HEK293 (cell line): ENCODE results near the gene ZNF286A.

ENCODE experiments used
- ATF2 ChIP-seq: fragments of 450-650 bp; formaldehyde crosslinking; IDR thresholded peaks from 2 replicates; pipeline ENCODE4 v1.5.1; 2016; ENCODE audit warnings: missing biosample characterization, missing genetic modification characterization, low read depth
- GFI1B ChIP-seq: fragments of 450-650 bp; formaldehyde crosslinking; IDR thresholded peaks from 2 replicates; pipeline ENCODE4 v1.5.1; 2016; ENCODE audit warnings: missing biosample characterization, missing genetic modification characterization
- GLI2 ChIP-seq: fragments of 450-650 bp; formaldehyde crosslinking; IDR thresholded peaks from 2 replicates; pipeline ENCODE4; 2017; ENCODE audit warnings: missing biosample characterization, missing genetic modification characterization, low read depth, borderline replicate concordance
- INSM2 ChIP-seq: fragments of 450-650 bp; formaldehyde crosslinking; IDR thresholded peaks from 2 replicates; pipeline ENCODE4 v1.5.1; 2016; ENCODE audit warnings: missing biosample characterization, missing genetic modification characterization
- OVOL3 ChIP-seq: fragments of 450-650 bp; formaldehyde crosslinking; IDR thresholded peaks from 2 replicates; pipeline ENCODE4 v1.5.1; 2016; ENCODE audit warnings: missing biosample characterization, missing genetic modification characterization
- PRDM1 ChIP-seq: fragments of 450-650 bp; formaldehyde crosslinking; IDR thresholded peaks from 2 replicates; pipeline ENCODE4; 2016; ENCODE audit warnings: missing biosample characterization, missing genetic modification characterization
- SP2 ChIP-seq: fragments of 450-650 bp; formaldehyde crosslinking; IDR thresholded peaks from 2 replicates; pipeline ENCODE4 v1.5.1; 2016; ENCODE audit warnings: missing biosample characterization, missing genetic modification characterization
- SP3 ChIP-seq: fragments of 450-650 bp; formaldehyde crosslinking; IDR thresholded peaks from 2 replicates; pipeline ENCODE4 v1.5.1; 2016; ENCODE audit warnings: missing biosample characterization, missing genetic modification characterization
- YY2 ChIP-seq: fragments of 450-650 bp; formaldehyde crosslinking; IDR thresholded peaks from 2 replicates; pipeline ENCODE4 v1.5.1; 2016; ENCODE audit warnings: missing biosample characterization, missing genetic modification characterization
- ZBTB48 ChIP-seq: fragments of 450-650 bp; formaldehyde crosslinking; IDR thresholded peaks from 2 replicates; pipeline ENCODE4 v1.5.1; 2016; ENCODE audit warnings: missing biosample characterization, missing genetic modification characterization
- ZBTB49 ChIP-seq: fragments of 450-650 bp; formaldehyde crosslinking; IDR thresholded peaks from 2 replicates; pipeline ENCODE4 v1.5.1; 2016; ENCODE audit warnings: missing biosample characterization, missing genetic modification characterization, low read depth
- ZFP3 ChIP-seq: fragments of 450-650 bp; formaldehyde crosslinking; IDR thresholded peaks from 2 replicates; pipeline ENCODE4 v1.5.1; 2016; ENCODE audit warnings: low read depth, missing biosample characterization, missing genetic modification characterization
- ZNF175 ChIP-seq: fragments of 450-650 bp; formaldehyde crosslinking; IDR thresholded peaks from 2 replicates; pipeline ENCODE4 v1.5.1; 2016; ENCODE audit warnings: missing biosample characterization, missing genetic modification characterization
- ZNF274 ChIP-seq, 2 experiments: fragments of 200-500 bp in 1 of 2; fragments of 450-650 bp in 1 of 2; sonication (Bioruptor generic) in 1 of 2; formaldehyde crosslinking in 1 of 2; IDR thresholded peaks; 2 replicates each; pipeline versions ENCODE4 v1.5.1 to v1.6.1; 2014 to 2016; ENCODE audit warnings: borderline replicate concordance in 1 of 2, inconsistent platforms in 1 of 2, low read length in 1 of 2, missing biosample characterization in 1 of 2, missing genetic modification characterization in 1 of 2
- ZNF394 ChIP-seq: fragments of 450-650 bp; formaldehyde crosslinking; IDR thresholded peaks from 2 replicates; pipeline ENCODE4 v1.5.1; 2016; ENCODE audit warnings: missing biosample characterization, missing genetic modification characterization, mild to moderate bottlenecking, moderate library complexity, borderline replicate concordance
- ZNF501 ChIP-seq: fragments of 450-650 bp; formaldehyde crosslinking; IDR thresholded peaks from 2 replicates; pipeline ENCODE4 v1.5.1; 2016; ENCODE audit warnings: missing biosample characterization, missing genetic modification characterization
- ZNF555 ChIP-seq: fragments of 450-650 bp; formaldehyde crosslinking; conservative IDR thresholded peaks from 2 replicates; pipeline ENCODE4 v1.5.1; 2017; ENCODE audit warnings: missing biosample characterization, mild to moderate bottlenecking, missing genetic modification characterization, inconsistent platforms
- ZNF558 ChIP-seq: fragments of 450-650 bp; formaldehyde crosslinking; IDR thresholded peaks from 2 replicates; pipeline ENCODE4 v1.5.1; 2016; ENCODE audit warnings: missing biosample characterization, missing genetic modification characterization
- ZNF623 ChIP-seq: fragments of 450-650 bp; formaldehyde crosslinking; IDR thresholded peaks from 2 replicates; pipeline ENCODE4 v1.5.1; 2016; ENCODE audit warnings: missing biosample characterization, missing genetic modification characterization
- ZNF677 ChIP-seq: fragments of 450-650 bp; IDR thresholded peaks from 2 replicates; pipeline ENCODE4 v1.5.0; 2018; ENCODE audit warnings: missing biosample characterization, mild to moderate bottlenecking, missing genetic modification characterization, moderate library complexity
- ZNF701 ChIP-seq: fragments of 450-650 bp; formaldehyde crosslinking; IDR thresholded peaks from 2 replicates; pipeline ENCODE4 v1.5.1; 2016; ENCODE audit warnings: missing biosample characterization, missing genetic modification characterization
- TF ChIP-seq, protein P1 (sequence below): fragments of 450-650 bp; formaldehyde crosslinking; IDR thresholded peaks from 2 replicates; pipeline ENCODE4 v1.5.1; 2017; ENCODE audit warnings: missing biosample characterization, missing genetic modification characterization
- TF ChIP-seq, protein P2 (sequence below): fragments of 450-650 bp; formaldehyde crosslinking; IDR thresholded peaks from 2 replicates; pipeline ENCODE4 v1.5.1; 2016; ENCODE audit warnings: missing biosample characterization, missing genetic modification characterization
- TF ChIP-seq, protein P3 (sequence below): fragments of 450-650 bp; formaldehyde crosslinking; IDR thresholded peaks from 2 replicates; pipeline ENCODE4 v1.5.1; 2017; ENCODE audit warnings: missing biosample characterization, mild to moderate bottlenecking, missing genetic modification characterization, moderate library complexity
- TF ChIP-seq, protein P4 (sequence below): fragments of 450-650 bp; formaldehyde crosslinking; IDR thresholded peaks from 2 replicates; pipeline ENCODE4; 2016; ENCODE audit warnings: missing biosample characterization, missing genetic modification characterization

The ZNF286A gene

DNA sequence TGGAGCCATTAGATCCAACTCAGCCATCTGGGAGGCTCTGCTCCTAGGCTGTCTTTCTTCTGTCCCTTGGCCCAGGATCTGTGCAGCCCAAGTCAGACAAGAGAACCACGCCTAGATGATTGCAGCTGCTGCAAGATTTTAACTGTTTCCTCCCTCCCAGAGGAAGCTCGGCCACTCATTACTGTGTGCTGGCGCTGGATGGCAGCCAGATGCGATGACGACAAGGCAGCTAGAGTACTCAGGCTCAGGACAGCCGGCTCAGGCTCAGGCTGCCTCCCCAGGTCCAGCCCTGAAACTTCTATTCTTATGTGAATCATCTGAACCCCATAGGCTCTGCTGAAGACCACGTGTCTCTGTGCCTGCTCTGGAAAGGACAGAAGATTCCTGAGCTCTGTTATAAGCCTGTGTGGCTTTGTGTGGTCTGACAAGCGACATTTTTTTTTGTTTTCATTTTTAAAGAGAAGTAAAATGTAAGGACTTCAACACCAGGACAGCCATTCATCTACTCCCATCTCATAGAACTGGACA is 47.9 kb upstream of the ZNF286A start (continued):
- no peak for TF ChIP-seq ZNF274 (IDR thresholded peaks at IDR 0.05; ENCODE audit: low read length)
- TF ChIP-seq ZNF274 (tag by site-specific recombination; IDR thresholded peaks at IDR 0.05; ENCODE audit: borderline replicate concordance) = no peak
- TF ChIP-seq, protein P1, sequence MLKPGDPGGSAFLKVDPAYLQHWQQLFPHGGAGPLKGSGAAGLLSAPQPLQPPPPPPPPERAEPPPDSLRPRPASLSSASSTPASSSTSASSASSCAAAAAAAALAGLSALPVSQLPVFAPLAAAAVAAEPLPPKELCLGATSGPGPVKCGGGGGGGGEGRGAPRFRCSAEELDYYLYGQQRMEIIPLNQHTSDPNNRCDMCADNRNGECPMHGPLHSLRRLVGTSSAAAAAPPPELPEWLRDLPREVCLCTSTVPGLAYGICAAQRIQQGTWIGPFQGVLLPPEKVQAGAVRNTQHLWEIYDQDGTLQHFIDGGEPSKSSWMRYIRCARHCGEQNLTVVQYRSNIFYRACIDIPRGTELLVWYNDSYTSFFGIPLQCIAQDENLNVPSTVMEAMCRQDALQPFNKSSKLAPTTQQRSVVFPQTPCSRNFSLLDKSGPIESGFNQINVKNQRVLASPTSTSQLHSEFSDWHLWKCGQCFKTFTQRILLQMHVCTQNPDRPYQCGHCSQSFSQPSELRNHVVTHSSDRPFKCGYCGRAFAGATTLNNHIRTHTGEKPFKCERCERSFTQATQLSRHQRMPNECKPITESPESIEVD = no peak
- no peak for TF ChIP-seq ZBTB49 (tag by site-specific recombination)
- no peak for TF ChIP-seq ZNF677
- no peak for TF ChIP-seq SP3 (tag by site-specific recombination)
- peak; percentile 36; the same call in 1 of the 2 replicates for TF ChIP-seq ZNF394 (tag by site-specific recombination)
- TF ChIP-seq, protein P2, sequence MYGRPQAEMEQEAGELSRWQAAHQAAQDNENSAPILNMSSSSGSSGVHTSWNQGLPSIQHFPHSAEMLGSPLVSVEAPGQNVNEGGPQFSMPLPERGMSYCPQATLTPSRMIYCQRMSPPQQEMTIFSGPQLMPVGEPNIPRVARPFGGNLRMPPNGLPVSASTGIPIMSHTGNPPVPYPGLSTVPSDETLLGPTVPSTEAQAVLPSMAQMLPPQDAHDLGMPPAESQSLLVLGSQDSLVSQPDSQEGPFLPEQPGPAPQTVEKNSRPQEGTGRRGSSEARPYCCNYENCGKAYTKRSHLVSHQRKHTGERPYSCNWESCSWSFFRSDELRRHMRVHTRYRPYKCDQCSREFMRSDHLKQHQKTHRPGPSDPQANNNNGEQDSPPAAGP = no peak
- TF ChIP-seq ZNF501 (tag by site-specific recombination) = no peak
- TF ChIP-seq ZFP3 = no peak
- no peak for TF ChIP-seq GFI1B (tag by site-specific recombination)
- TF ChIP-seq OVOL3 (tag by site-specific recombination) = no peak
- peak; percentile 28; the same call in 1 of the 2 replicates for TF ChIP-seq ZNF558 (tag by site-specific recombination)
- TF ChIP-seq PRDM1 (tag by site-specific recombination) = no peak
- TF ChIP-seq, protein P3, sequence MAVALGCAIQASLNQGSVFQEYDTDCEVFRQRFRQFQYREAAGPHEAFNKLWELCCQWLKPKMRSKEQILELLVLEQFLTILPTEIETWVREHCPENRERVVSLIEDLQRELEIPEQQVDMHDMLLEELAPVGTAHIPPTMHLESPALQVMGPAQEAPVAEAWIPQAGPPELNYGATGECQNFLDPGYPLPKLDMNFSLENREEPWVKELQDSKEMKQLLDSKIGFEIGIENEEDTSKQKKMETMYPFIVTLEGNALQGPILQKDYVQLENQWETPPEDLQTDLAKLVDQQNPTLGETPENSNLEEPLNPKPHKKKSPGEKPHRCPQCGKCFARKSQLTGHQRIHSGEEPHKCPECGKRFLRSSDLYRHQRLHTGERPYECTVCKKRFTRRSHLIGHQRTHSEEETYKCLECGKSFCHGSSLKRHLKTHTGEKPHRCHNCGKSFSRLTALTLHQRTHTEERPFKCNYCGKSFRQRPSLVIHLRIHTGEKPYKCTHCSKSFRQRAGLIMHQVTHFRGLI (tag by site-specific recombination) = no peak; the same call in 1 of the 2 replicates
- TF ChIP-seq, protein P4, sequence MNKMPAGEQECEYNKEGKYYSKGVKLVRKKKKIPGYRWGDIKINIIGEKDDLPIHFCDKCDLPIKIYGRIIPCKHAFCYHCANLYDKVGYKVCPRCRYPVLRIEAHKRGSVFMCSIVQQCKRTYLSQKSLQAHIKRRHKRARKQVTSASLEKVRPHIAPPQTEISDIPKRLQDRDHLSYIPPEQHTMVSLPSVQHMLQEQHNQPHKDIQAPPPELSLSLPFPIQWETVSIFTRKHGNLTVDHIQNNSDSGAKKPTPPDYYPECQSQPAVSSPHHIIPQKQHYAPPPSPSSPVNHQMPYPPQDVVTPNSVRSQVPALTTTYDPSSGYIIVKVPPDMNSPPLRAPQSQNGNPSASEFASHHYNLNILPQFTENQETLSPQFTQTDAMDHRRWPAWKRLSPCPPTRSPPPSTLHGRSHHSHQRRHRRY (tag by site-specific recombination) = no peak
- TF ChIP-seq ZNF701 = no peak
- TF ChIP-seq GLI2 = no peak
- TF ChIP-seq ZNF623 (tag by site-specific recombination) = no peak
- TF ChIP-seq ZBTB48 = no peak
- no peak for TF ChIP-seq ZNF555 (tag by site-specific recombination)
- TF ChIP-seq INSM2 (tag by site-specific recombination) = no peak
- no peak for TF ChIP-seq YY2 (tag by site-specific recombination)
- peak; percentile 59 for TF ChIP-seq SP2 (tag by site-specific recombination)
- no peak for TF ChIP-seq ZNF175 (tag by site-specific recombination)
- TF ChIP-seq ATF2 (tag by site-specific recombination) = peak; percentile 76
